Epithelial cell of proximal tubule (primary cell): ENCODE results near the gene AOPEP. TPM values are rescaled to one million over a fixed set of nuclear protein-coding genes. Genes with fewer than 3 reads are reported as not detected.
A peak's percentile ranks its signal among the peaks of the same experiment; 100 is the strongest.

Experiments used
- DNase-seq: peaks from one replicate; pipeline ENCODE4 v3.0.0-alpha.2; 2011; ENCODE audit warnings: low read depth
- H3K4me3 ChIP-seq: 2 replicates; pipeline ENCODE4 v1.5.1; 2011; ENCODE audit warnings: low read depth, mild to moderate bottlenecking, low read length
- CTCF ChIP-seq: conservative IDR thresholded peaks from 2 replicates; pipeline ENCODE4 v1.5.1; 2012; ENCODE audit warnings: low read depth, mild to moderate bottlenecking, low read length
- total RNA-seq: library from RNA; depleted of rRNA; stranded (reverse); fragments of >200 nt; gene quantifications from 2 replicates; pipeline ENCODE4 v1.2.3, GENCODE V29; 2015

The AOPEP gene
- total RNA-seq, 1 donor from 2014 or later: 27.0 TPM

DNA sequence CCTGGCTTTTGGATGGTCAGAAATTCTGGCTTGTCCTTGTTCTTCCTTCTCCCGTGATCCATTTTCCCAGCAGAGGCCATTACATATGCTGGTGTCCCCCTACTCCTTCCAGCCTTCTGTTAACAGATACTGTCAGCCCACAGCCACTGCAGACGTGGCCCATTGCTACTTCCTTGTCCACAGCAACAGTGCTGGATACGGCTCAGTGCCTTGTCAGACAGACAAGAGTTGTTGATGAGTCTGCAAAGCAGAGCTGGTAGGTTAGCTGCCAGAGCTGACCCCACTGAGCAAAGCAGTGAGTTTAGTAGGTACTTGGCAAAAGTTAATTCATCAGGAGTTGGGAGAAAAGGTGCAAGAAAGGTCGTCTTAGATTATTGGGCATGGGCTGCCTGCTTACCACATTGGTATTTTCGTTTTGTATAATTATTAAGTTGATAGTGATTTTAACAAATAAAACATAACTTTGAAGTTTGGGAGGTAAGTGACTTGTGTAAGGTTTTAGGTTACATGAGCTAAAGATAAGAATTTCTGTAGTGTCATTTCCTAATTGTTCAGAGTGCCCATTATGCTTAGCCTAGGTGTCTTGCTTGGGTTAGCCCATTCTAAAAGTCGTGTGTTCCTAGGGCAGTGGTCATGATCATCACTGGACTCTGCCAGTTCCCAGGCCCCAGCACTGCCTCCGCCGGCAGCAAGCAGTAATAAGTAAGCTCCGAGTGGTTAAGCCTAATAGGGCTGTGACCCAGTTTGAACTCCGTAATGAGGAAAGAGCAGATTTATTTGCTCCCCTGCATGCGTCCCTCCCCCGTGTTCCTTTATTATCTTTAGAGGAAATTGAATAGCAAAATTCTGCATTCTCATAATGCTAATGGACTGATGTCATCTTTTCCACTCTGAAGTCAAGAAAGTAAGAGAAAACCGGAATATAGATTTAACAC, 299.0 kb downstream of the AOPEP start:
- peak; percentile 47 for TF ChIP-seq CTCF
- no peak overlapping the region for H3K4me3 ChIP-seq
- DNase-seq: peak; percentile 86

- DNase-seq: no peak
- no peak for TF ChIP-seq CTCF
Measured at GRCh38 chr9:95026148-95026524, 299.6 kb downstream of the AOPEP start.

DNA sequence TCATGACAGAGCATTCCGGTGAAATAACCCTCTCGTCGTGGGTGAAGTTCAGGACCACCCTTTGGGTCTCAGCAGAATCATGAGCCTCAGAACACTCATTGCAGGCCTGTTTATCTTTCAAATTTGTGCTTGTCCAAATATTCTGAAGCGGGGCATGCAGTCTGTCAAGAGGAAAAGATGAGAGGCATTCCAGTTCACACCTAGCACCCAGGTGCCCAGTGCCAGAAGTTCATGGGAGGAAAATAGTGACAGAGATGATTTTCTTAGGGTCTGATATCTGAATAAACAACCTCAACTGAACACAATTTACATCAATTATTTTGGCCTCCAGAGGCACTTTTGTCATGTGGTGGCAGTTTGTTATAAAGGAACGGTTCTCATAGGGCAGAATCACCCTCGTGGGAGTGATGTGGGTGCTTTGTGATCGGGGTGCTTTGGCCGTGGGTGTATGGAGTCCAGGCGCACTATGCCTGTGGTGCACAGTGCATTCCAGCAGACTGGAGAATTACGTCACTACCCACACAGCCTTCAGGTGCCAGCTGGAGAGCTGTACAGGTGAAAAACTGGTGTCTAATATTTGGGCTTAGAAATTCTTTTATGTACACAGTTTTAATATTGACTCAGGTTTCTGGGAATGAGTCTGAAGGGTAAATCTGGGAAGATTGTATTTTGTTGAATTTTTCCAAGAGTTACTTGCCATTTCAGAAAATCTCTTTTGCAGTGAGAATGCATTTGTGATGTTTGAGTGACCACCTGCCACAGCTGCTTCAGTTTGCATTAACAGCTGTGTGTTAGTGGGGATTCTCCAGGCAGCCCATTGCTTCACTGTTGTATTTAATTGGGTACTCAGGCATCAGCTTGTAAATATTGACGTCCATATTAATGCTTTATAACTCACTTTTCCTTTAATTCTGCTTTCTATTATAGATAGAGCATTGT, 301.7 kb downstream of the AOPEP start:
- no peak overlapping the region for H3K4me3 ChIP-seq
- no peak for TF ChIP-seq CTCF

More at GRCh38 chr9:95026148-95026524, 299.6 kb downstream of the AOPEP start:
- H3K4me3 ChIP-seq: no peak overlapping the region

DNA sequence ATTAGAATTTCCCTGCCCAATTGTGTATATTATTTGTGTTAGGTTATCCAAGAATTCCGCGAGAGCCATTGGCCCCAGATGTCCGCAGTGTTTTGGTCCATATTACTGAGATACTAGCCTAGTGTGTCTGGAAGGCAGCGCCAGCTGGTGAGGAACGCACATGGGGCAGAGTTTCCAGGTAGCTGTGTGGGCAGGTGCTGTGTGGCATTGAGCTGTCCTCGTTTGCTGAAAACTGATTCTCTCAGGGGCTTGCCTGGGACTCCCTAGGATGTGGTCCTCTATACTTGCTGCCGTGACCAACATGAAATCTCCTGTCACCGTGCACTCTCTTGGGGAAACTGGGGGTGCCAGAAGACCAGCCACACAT, 302.3 kb downstream of the AOPEP start:
- DNase-seq: no peak
- no peak overlapping the region for H3K4me3 ChIP-seq
- TF ChIP-seq CTCF: no peak

More for the DNA sequence above, 301.7 kb downstream of the AOPEP start:
- no peak for DNase-seq

- no peak overlapping the region for H3K4me3 ChIP-seq
- no peak for TF ChIP-seq CTCF
- DNase-seq: no peak
Measured at GRCh38 chr9:95029288-95029687, 302.8 kb downstream of the AOPEP start.

GRCh38 chr9:95029720-95030119, 303.2 kb downstream of the AOPEP start:
- H3K4me3 ChIP-seq: no peak overlapping the region
- TF ChIP-seq CTCF: no peak
- DNase-seq: no peak
